ENCODE data around the gene BACH2.

The BACH2 gene

DNA sequence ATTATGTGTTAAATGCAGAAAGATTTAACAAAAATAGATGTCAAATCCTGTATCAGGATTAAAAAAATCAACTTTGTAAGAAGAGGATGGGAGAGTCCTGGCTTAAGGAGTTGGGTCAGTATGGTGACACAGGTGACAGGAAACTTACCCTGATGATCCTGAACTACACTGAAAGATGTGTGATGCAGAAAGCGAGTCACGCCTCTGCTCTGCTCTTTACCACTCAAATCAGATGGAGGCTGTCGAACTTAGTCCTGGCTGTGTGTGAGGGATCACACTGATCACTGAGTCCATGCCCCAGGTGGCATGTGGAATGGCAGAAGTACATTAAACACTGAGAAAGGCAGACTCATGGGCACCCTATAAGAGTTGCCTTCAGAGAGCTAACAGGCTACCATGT lies 309.5 kb downstream of the BACH2 start:
- in situ Hi-C loops (cut with HindIII; ENCODE audit: low pct_unique_long_range_greater_than_20kb, low sequenced_read_pairs) = no loop called here
- TF ChIP-seq JUND (IDR thresholded peaks at IDR 0.05; ENCODE audit: low read depth) = no peak
- no peak for DNase-seq (ENCODE audit: low read depth in 1 of 2, low spot score in 1 of 2)

DNA sequence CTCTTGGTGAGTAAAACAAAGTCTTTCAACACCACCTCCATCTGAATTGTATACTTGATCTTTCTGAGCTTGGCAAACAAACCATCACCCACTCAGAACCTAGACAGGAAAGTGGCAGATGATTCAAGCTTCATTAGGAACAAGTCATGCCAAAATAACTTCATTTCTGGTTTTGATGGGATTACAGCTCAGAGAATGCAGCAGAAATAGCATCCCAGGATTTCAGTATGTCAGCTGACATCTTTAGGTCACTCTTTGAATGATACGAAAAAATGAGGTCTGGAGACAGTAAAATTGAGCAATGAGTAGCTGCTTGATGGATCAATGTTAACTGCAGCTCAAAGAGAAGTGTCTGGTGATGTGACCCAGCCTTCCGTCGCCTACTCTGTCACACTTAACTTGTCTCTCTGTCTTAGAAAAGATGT lies 310.0 kb downstream of the BACH2 start:
- in situ Hi-C loops (cut with HindIII; ENCODE audit: low pct_unique_long_range_greater_than_20kb, low sequenced_read_pairs) = no loop called here
- DNase-seq (ENCODE audit: low read depth in 1 of 2, low spot score in 1 of 2) = no peak
- TF ChIP-seq JUND (IDR thresholded peaks at IDR 0.05; ENCODE audit: low read depth) = no peak

DNA sequence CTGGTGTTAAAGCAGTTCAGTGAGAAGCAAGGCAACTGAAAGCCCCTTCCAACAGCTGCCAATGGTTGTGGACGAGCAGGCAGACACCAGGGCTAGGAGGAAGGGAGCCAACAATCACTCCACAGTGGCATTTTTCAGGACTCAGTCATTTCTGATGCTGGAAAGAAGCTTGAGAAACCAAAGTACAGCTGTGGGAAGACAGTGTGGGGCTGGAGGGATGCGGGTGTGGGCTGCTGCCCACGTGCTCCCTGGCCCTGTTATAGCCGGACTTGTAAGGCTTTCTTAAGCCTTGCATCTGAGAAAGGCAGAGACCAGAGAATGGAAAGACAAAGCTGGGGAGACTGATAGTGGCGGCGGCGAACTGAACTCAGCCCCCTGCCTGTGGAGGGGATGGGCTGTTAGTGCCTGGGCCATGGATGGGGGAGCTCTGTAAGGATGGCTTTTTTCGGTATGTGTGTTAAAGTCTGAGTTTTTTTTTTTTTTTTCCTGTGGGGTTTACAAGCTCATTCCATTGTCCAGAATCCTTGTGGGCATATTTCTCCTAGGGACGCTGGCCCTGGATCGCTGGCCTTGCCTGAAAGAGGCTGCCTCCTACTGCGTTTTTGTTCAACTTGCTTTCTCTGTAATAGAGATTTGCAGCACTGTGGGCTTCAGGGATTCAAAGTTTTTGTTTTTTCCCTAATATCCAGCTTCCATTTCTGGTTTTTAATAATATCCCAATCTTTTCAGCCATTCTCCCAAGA lies 310.7 kb downstream of the BACH2 start:
- in situ Hi-C loops (cut with HindIII; ENCODE audit: low pct_unique_long_range_greater_than_20kb, low sequenced_read_pairs) = no loop called here
- DNase-seq (ENCODE audit: low read depth in 1 of 2, low spot score in 1 of 2) = no peak
- TF ChIP-seq JUND (IDR thresholded peaks at IDR 0.05; ENCODE audit: low read depth) = no peak

DNA sequence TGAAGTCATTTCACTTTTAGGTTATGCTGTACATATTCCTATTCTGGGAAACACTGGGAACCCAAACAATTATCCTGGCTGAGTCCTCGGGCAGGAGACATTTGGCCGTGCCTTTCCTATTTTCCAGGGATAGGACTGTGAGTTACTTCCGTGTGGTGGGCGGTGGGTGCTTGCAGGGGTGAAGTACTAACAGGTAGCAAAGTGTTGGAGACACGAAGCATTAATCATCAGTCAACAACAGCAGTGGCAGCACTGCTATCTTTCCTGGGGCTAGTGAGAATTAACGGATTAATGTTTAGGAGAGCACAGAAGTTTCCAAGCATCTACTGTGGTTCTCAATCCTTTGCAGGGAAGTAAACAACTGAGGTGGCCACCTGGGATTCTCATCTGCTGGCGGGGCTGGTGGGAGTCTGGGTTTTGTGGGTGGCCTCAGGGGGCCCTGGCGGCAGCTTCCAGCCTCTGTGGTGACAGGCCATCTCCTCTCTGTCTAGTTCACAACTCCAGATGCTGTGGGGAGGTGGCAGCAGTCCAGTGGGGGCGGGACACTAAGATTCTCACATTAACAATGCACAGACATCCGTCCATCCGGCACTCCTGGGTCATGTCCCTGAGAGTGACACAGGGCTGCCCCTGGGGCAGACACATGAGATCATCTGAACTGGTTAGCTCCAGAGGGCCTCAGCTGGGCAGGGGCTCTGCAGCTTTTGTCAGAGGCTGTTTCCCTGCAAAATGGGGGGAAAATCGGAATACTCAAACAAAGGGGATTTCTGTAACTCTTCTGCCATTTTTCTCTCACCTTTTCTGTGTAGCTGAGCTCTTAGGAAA lies 311.5 kb downstream of the BACH2 start:
- no peak for DNase-seq (ENCODE audit: low read depth in 1 of 2, low spot score in 1 of 2)
- no peak for TF ChIP-seq JUND (IDR thresholded peaks at IDR 0.05; ENCODE audit: low read depth)
- in situ Hi-C loops (cut with HindIII; ENCODE audit: low pct_unique_long_range_greater_than_20kb, low sequenced_read_pairs) = no loop called here

DNA sequence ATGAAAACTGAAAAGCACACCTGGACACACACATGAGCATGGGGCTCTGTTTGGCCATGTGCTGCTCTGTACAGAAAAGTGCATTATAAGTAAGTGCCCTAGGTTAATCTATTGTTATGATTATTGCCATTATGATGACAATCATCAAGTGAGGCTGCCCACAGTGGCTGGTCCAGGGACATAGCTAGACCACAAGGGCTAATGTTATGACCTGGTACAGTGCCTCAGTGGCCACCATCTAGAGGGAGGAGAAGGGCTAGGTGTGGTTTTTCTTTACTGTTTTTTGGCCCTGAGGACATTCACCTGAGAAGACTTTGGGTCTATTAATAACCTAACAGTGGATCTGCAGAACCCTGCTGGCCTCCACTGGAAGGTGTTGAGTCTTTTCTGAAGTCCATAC lies 316.3 kb downstream of the BACH2 start:
- no peak for DNase-seq (ENCODE audit: low read depth in 1 of 2, low spot score in 1 of 2)
- no peak for TF ChIP-seq JUND (IDR thresholded peaks at IDR 0.05; ENCODE audit: low read depth)
- in situ Hi-C loops (cut with HindIII; ENCODE audit: low pct_unique_long_range_greater_than_20kb, low sequenced_read_pairs) = no loop called here

DNA sequence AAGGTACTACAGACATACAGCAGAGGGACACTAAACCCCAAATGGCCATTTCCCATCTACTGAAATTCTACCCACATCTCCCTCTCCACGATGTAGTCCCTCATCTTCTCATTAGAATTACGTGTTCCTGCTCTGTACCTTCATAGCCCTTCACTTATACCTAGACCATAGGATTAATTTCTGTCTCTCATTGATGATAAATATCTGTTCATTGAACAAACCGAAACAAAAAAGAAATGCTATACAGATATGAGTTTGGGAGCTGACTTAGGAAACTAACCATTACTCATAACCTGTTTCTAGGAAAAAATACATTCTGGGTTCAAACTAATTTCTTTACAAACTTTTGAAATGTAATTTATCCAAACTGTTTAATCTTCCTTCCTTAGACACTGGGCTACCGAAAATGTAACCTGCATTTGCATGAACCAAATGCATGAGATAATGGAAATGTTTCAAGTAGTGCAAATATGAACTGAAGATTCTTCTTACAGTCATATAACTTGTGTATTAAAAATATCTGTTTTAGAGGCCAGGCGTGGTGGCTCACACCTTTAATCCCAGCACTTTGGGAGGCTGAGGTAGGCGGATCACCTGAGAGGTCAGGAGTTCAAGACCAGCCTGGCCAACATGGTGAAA lies 317.0 kb downstream of the BACH2 start:
- no peak for TF ChIP-seq JUND (IDR thresholded peaks at IDR 0.05; ENCODE audit: low read depth)
- in situ Hi-C loops (cut with HindIII; ENCODE audit: low pct_unique_long_range_greater_than_20kb, low sequenced_read_pairs) = no loop called here
- DNase-seq (ENCODE audit: low read depth in 1 of 2, low spot score in 1 of 2) = no peak

DNA sequence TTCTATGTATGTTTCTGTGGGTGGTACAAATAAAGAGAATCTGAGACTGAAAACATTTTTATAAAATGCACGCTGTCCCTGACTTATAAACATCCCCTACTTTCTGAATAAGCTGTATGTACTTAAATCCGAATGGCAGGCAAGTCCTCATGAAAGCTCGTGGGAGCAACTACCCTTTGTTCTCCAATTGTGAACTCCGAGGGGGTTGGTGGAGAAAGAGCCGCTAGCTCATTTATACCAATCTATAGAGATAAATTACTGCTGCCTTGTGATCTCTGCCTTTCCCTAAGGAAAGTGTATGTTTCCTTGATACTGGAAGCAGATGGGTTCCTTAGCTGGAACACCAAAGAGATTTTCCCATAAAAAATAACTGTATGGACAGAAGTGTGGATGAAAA lies 317.9 kb downstream of the BACH2 start:
- TF ChIP-seq JUND (IDR thresholded peaks at IDR 0.05; ENCODE audit: low read depth) = no peak
- DNase-seq (ENCODE audit: low read depth in 1 of 2, low spot score in 1 of 2) = no peak
- in situ Hi-C loops (cut with HindIII; ENCODE audit: low pct_unique_long_range_greater_than_20kb, low sequenced_read_pairs) = no loop called here

DNA sequence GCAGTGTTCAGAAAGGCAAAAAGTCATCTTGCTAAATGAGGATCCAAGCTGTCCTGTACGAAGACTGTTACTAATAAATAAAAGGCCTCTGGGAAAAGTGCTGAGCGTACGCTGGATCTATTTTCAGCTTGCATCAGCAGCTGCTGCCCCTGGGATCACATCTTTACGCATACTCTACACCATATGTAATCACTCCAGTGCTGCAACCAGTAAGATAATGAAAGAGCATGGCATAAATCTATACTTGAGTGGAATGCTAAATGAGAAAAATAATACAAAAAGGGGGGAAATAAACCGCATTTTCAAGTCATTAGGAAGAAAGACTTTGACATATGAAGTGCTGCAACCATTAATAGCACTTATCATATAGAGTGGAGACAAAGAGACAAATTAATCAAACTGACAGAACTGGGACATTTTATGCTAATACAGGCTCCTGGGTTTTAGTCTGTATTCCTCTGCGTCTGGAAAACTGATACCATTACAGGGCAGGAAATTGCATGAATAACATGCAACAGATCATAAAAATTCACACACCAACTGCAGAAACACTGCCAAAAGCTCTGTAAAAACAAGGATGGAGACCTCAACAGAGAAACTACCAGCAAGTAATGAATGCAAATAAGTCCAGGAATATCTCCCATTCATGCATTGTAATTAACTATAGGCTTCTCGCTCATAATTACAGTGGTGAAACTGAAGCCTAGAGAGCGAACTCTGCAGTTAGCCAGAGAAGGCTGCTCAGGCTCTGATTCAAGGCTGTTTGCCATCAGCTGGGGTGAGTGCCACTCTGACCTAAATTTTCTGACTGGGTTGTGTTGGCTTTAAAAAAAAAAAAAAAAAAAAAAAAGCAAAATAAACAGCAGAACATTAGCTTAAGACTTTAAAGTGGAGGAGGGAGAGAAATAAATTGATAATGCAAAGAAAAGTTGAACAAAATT lies 318.6 kb downstream of the BACH2 start:
- DNase-seq (ENCODE audit: low read depth in 1 of 2, low spot score in 1 of 2) = no peak
- no peak for TF ChIP-seq JUND (IDR thresholded peaks at IDR 0.05; ENCODE audit: low read depth)
- in situ Hi-C loops (cut with HindIII; ENCODE audit: low pct_unique_long_range_greater_than_20kb, low sequenced_read_pairs) = no loop called here

DNA sequence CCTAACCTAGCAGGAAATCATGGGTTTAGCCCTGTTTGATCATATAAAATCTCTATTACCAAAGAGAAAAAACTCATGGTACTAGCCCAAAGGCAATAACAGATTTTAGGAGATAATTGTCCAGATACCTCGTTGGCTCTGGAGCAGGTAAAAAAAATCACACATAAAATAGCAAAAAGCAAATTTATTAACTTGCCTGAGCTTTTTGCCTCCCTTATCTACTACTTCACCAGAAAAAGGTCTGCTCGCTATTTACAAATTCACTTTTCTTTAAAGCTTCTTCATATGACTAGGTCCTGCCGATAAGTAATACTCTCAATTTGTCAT lies 320.0 kb downstream of the BACH2 start:
- TF ChIP-seq JUND (IDR thresholded peaks at IDR 0.05; ENCODE audit: low read depth) = no peak
- no peak for DNase-seq (ENCODE audit: low read depth in 1 of 2, low spot score in 1 of 2)
- in situ Hi-C loops (cut with HindIII; ENCODE audit: low pct_unique_long_range_greater_than_20kb, low sequenced_read_pairs) = no loop called here

DNA sequence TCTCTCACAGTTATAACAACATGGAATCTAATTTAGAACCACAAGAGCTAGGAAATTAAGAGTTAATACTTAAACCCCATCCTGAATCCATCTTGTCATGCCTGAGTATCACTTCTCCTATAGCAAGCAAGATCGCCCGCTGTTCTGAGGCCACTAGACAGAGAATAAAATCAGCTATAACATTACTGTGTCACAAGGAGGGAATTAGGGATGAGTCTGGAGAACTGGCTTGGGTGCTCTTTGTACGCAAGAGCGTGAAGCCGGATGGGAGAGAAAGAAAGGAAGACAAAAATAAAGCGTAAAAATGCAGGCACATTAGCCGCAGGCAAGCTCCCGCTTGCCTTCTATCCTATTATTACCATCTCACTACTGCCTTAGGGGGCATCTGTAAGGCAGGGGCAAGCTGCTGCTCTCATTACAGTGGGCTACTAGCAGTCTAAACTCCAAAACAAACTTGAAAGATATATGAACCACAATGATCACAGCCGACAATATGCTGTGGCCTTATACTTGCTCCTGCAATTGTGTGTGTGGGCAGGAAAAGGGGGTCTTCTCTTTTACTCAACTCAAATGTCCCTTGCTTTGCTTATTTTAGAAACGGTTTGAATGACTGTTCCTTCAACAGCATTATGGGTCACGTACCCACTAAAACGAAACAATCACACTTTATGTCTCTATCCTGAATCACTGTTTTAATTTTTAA lies 320.5 kb downstream of the BACH2 start:
- in situ Hi-C loops (cut with HindIII; ENCODE audit: low pct_unique_long_range_greater_than_20kb, low sequenced_read_pairs) = no loop called here
- TF ChIP-seq JUND (IDR thresholded peaks at IDR 0.05; ENCODE audit: low read depth) = no peak
- DNase-seq (ENCODE audit: low read depth in 1 of 2, low spot score in 1 of 2) = no peak

DNA sequence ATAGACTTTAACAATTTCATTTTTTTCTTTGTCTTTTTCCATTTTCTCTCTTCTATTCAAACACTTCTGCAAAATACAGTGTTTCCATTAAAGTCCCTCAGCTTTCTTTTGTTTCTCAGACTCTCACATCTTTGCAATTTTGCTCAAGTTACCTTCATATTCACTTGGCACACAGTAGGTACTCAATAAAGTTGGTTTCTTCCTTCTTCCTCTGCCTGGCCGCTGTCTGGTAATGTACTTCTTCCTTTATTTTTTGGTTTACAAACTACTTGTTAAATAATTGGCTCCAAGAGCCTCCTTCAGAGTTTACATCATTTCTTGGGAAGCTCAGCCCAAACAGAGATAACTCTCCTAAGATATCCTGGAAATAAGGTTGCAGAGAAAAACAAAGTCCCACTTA lies 321.3 kb downstream of the BACH2 start:
- in situ Hi-C loops (cut with HindIII; ENCODE audit: low pct_unique_long_range_greater_than_20kb, low sequenced_read_pairs) = no loop called here
- no peak for TF ChIP-seq JUND (IDR thresholded peaks at IDR 0.05; ENCODE audit: low read depth)
- DNase-seq (ENCODE audit: low read depth in 1 of 2, low spot score in 1 of 2) = no peak

DNA sequence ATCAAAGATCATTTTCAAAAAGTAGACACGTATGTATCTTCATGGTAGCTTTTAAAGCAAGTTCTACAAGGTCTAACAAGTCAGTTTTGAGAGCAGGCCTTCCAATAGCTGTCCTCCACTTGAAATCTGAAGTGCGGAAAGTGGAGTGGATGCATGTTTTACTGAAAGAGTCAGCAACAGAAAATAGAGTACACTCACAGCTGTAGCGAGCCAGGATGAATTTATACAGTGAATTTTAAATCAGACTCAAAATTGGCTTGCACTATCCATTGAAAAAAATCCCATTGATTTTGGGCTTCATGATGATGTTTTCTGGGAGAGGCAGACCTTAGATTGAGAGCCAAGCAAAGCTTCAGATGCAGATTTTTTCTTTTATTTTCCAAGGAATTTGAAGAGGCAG lies 321.8 kb downstream of the BACH2 start:
- DNase-seq (ENCODE audit: low read depth in 1 of 2, low spot score in 1 of 2) = no peak
- in situ Hi-C loops (cut with HindIII; ENCODE audit: low pct_unique_long_range_greater_than_20kb, low sequenced_read_pairs) = no loop called here
- no peak for TF ChIP-seq JUND (IDR thresholded peaks at IDR 0.05; ENCODE audit: low read depth)

Measured in T47D (cell line).